ENCODE results near the gene SORL1. TPM values are rescaled to one million over a fixed set of nuclear protein-coding genes. Genes with fewer than 3 reads are reported as not detected.

Gene SORL1
- total and polyA plus RNA-seq, 2 of the 13 experiments (the other 11 are each of a cell fraction or from before 2014, with no cell fraction given), result 21.3 to 148 TPM

DNA sequence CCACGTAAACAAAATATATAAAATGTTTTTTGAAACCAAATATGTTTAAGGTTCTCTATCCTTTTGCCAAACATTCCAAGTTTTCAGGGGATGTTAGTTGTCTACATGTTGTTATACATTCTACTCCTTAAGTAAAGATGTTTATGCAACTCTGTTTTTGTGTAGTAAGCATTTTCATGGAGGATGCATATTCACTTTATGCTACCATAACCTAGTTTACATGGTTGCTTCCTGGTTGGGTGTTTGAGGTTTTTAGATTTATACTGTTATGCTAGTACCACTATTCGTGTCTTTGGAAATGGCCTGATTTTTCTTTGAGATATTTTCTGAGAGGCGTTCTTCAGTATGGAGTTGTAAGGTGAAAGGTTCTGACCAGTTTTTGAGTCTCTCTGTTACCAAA is 131.7 kb downstream of the SORL1 start:
- 96% methylated on average over 3 of the region's 3 CpGs for WGBS (ENCODE audit: low lambda C conversion rate)
- H3K9me3 ChIP-seq (ENCODE audit: low read length), result no peaks in the 10 kb centered on the region
- H3K27ac ChIP-seq (ENCODE audit: extremely low read length, insufficient read depth, low read length), result no peak overlapping the region
- no peak overlapping the region for H3K9ac ChIP-seq (ENCODE audit: insufficient read depth, low read depth, low read length)
- in situ Hi-C loops (cut with HindIII; ENCODE audit: extremely low pct_ligation_motif_present, low pct_unique_long_range_greater_than_20kb), result no loop called here
- H3K4me2 ChIP-seq (ENCODE audit: low read depth, low read length), result no peak overlapping the region
- no peak for DNase-seq (ENCODE audit: low spot score)
- peaks cover 27 to 76% of the 10 kb centered on the region in 2 experiments for H3K36me3 ChIP-seq (replicated peaks in 1 of 2; ENCODE audit: control insufficient read depth in 1 of 2, insufficient read depth in 2 of 2, low read length in 2 of 2)
- H3K79me2 ChIP-seq (ENCODE audit: insufficient read depth, low read length), result no peaks in the 10 kb centered on the region
- H3K27me3 ChIP-seq (ENCODE audit: control insufficient read depth in 1 of 2, insufficient read depth in 2 of 2, low read length in 2 of 2), result no peaks in the 10 kb centered on the region
- H3K4me3 ChIP-seq (replicated peaks in 1 of 3; ENCODE audit: insufficient read depth in 1 of 3, low read depth in 2 of 3, low read length in 3 of 3), result no peak overlapping the region
- no TSS peak for BruUV-seq (replicated peaks)
- no peak overlapping the region for H2AFZ ChIP-seq (ENCODE audit: low read length)
- no peaks in the 10 kb centered on the region for H4K20me1 ChIP-seq (ENCODE audit: insufficient read depth, low read length)
- TF ChIP-seq MAFK (conservative IDR thresholded peaks at IDR 0.05 in 1 of 2, IDR thresholded peaks at IDR 0.05 in 1 of 2; ENCODE audit: low read length in 2 of 2) (peak; percentile 71 to 77), TCF12 (IDR thresholded peaks at IDR 0.05) (no peak), TCF12 (CRISPR knock-in tag; IDR thresholded peaks at IDR 0.05) (no peak), NFE2L2 (IDR thresholded peaks at IDR 0.05; ENCODE audit: low read length) (no peak), MAFF (IDR thresholded peaks at IDR 0.05; ENCODE audit: low read depth, low read length) (peak; percentile 74)
- peaks cover 12% of the 10 kb centered on the region; the same call in 1 of the 2 replicates for H3K4me1 ChIP-seq (ENCODE audit: insufficient read depth, low read length)
- ChIA-PET CTCF (ENCODE audit: low intra/inter-chr PET ratio, low total read pairs) (no interaction called here), POLR2A (no interaction called here)
- FAIRE-seq, result no peak
- intact Hi-C loops (cut with micrococcal nuclease; ENCODE audit: unreplicated experiment), result no loop called here
- no peak for ATAC-seq

GRCh38 chr11:121586750-121587149 is 134.6 kb downstream of the SORL1 start:
- Histone ChIP-seq H3K9me3 (ENCODE audit: low read length) (no peaks in the 10 kb centered on the region), H3K4me3 (replicated peaks in 1 of 3; ENCODE audit: insufficient read depth in 1 of 3, low read depth in 2 of 3, low read length in 3 of 3) (no peak overlapping the region), H4K20me1 (ENCODE audit: insufficient read depth, low read length) (no peaks in the 10 kb centered on the region; the same call in none of the 2 replicates), H3K4me1 (ENCODE audit: insufficient read depth, low read length) (peaks cover 9% of the 10 kb centered on the region; the same call in 1 of the 2 replicates), H2AFZ (ENCODE audit: low read length) (no peak overlapping the region), H3K27me3 (ENCODE audit: control insufficient read depth in 1 of 2, insufficient read depth in 2 of 2, low read length in 2 of 2) (no peaks in the 10 kb centered on the region), H3K4me2 (ENCODE audit: low read depth, low read length) (no peak overlapping the region), H3K27ac (ENCODE audit: extremely low read length, insufficient read depth, low read length) (no peak overlapping the region), H3K36me3 (replicated peaks in 1 of 2; ENCODE audit: control insufficient read depth in 1 of 2, insufficient read depth in 2 of 2, low read length in 2 of 2) (peaks cover 42 to 87% of the 10 kb centered on the region in 2 experiments), H3K9ac (ENCODE audit: insufficient read depth, low read depth, low read length) (no peak overlapping the region), H3K79me2 (ENCODE audit: insufficient read depth, low read length) (no peaks in the 10 kb centered on the region)
- no peak for DNase-seq (ENCODE audit: low spot score)
- 100% methylated on average over 2 of the region's 2 CpGs for WGBS (ENCODE audit: low lambda C conversion rate)
- no TSS peak for BruUV-seq (replicated peaks)
- FAIRE-seq, result no peak
- TF ChIP-seq E2F1 (CRISPR knock-in tag; IDR thresholded peaks at IDR 0.05) (no peak), ZNF550 (CRISPR knock-in tag; IDR thresholded peaks at IDR 0.05; ENCODE audit: borderline replicate concordance) (no peak), AGO1 (IDR thresholded peaks at IDR 0.05; ENCODE audit: low read depth, low read length, poor library complexity, severe bottlenecking) (no peak)
- POLR2A ChIA-PET, result no interaction called here
- CTCF ChIA-PET (ENCODE audit: low intra/inter-chr PET ratio, low total read pairs), result no interaction called here
- in situ Hi-C loops (cut with HindIII; ENCODE audit: extremely low pct_ligation_motif_present, low pct_unique_long_range_greater_than_20kb) (no loop called here), intact Hi-C loops (cut with micrococcal nuclease; ENCODE audit: unreplicated experiment) (no loop called here)
- ATAC-seq, result no peak

All from HepG2 (cell line).